SK-N-SH treated with all-trans-retinoic acid at 6 μM for 48 hours (cell line): ENCODE measurements around the gene CPOX.

Experiments used
- RARB ChIP-seq: fragments of 250-450 bp; sonication (Bioruptor Pico); IDR thresholded peaks from 2 replicates; pipeline ENCODE4 v1.8.0; 2021; ENCODE audit warnings: mild to moderate bottlenecking, moderate library complexity
- TF ChIP-seq, protein P1 (sequence below): fragments of 250-450 bp; sonication (Bioruptor Pico); IDR thresholded peaks from 2 replicates; pipeline ENCODE4 v1.8.0; 2020; ENCODE audit warnings: mild to moderate bottlenecking, moderate library complexity, borderline replicate concordance

DNA sequence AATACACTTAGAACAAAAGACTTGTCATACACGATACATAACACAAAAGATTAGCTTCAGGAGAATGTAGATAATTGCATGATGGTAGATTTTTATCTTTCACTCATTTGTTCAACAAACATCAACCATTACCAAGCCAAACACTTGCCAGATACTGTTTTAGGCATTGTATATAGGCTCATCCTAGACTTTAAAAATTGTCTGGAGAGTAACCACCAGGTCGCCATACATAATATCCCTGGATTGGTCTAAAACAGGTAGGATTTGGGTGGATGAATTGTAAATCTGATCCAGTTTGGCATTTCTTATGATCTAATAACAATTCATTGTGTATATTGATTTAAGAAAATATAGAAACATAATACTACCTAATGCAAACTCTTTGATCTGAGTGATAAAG, 38.8 kb downstream of the CPOX start:
- TF ChIP-seq, protein P1, sequence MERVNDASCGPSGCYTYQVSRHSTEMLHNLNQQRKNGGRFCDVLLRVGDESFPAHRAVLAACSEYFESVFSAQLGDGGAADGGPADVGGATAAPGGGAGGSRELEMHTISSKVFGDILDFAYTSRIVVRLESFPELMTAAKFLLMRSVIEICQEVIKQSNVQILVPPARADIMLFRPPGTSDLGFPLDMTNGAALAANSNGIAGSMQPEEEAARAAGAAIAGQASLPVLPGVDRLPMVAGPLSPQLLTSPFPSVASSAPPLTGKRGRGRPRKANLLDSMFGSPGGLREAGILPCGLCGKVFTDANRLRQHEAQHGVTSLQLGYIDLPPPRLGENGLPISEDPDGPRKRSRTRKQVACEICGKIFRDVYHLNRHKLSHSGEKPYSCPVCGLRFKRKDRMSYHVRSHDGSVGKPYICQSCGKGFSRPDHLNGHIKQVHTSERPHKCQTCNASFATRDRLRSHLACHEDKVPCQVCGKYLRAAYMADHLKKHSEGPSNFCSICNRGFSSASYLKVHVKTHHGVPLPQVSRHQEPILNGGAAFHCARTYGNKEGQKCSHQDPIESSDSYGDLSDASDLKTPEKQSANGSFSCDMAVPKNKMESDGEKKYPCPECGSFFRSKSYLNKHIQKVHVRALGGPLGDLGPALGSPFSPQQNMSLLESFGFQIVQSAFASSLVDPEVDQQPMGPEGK (CRISPR knock-in tag): no peak
- no peak for TF ChIP-seq RARB (CRISPR knock-in tag)
